HG02981 (cell line): ENCODE measurements around the gene MYCL.

Source experiments
- ATAC-seq: cut with Tn5 transposase; IDR thresholded peaks from one replicate; pipeline ENCODE4 v1.9.1; 2021; ENCODE audit warnings: mild to moderate bottlenecking, moderate library complexity; ENCODE audit not compliant: unreplicated experiment

The MYCL gene

GRCh38 chr1:39857126-39857878, 44.4 kb downstream of the MYCL start:
- ATAC-seq: no peak

- no peak for ATAC-seq
These were observed 47.0 kb downstream of the MYCL start for GRCh38 chr1:39854738-39855137.

GRCh38 chr1:39854314-39854713, 47.4 kb downstream of the MYCL start:
- ATAC-seq: no peak

GRCh38 chr1:39852876-39853275, 48.8 kb downstream of the MYCL start:
- ATAC-seq: no peak

GRCh38 chr1:39852214-39852791, 49.4 kb downstream of the MYCL start:
- no peak for ATAC-seq

- ATAC-seq: no peak
These were observed 51.0 kb downstream of the MYCL start for GRCh38 chr1:39850606-39851216.

- ATAC-seq: no peak
These were observed 52.5 kb downstream of the MYCL start for GRCh38 chr1:39849203-39849602.

- ATAC-seq: no peak
These were observed 53.8 kb downstream of the MYCL start for GRCh38 chr1:39847940-39848339.

GRCh38 chr1:39846796-39847195, 54.9 kb downstream of the MYCL start:
- ATAC-seq: no peak

- ATAC-seq: peak; percentile 76
These were observed 55.8 kb downstream of the MYCL start for GRCh38 chr1:39845569-39846566.
